SK-N-SH (cell line): Measurements from ENCODE around the gene OR2S2. TPM values are rescaled to one million over a fixed set of nuclear protein-coding genes. Genes with fewer than 3 reads are reported as not detected.

Source experiments
- CTCF ChIA-PET: fragments of 300-600, 350-600 bp; formaldehyde crosslinking; extraction: SDS; loops from one replicate; lab custom pipeline; 2021; lab: Yijun Ruan, JAX
- POLR2A ChIA-PET: fragments of 350-600 bp; sonication (Branson Sonifier 250); formaldehyde crosslinking; extraction: SDS; loops from one replicate; lab custom pipeline; 2020; ENCODE audit warnings: antibody characterized with exemption, inconsistent platforms; lab: Yijun Ruan, JAX
- DNase-seq: peaks from one replicate; pipeline ENCODE4 v3.0.0; 2012
- H2AFZ ChIP-seq: fragments of 200-600 bp; sonication (generic); 2 replicates; pipeline ENCODE4 v1.8.1; 2016; ENCODE audit warnings: antibody characterized with exemption, mild to moderate bottlenecking, low read depth
- H3F3A ChIP-seq: fragments of 200-600 bp; sonication (generic); replicated peaks from 2 replicates; pipeline ENCODE3; 2016; ENCODE audit warnings: antibody characterized with exemption, mild to moderate bottlenecking; ENCODE audit not compliant: insufficient read depth
- H3K27ac ChIP-seq, 2 experiments: fragments of 200-500 bp in 1 of 2; fragments of 200-600 bp in 1 of 2; sonication (Bioruptor generic) in 1 of 2; sonication (generic), shearing (Covaris generic) in 1 of 2; 2 replicates each; pipeline versions ENCODE4 v1.5.1 to v1.6.1; 2014 to 2016; ENCODE audit warnings: low read depth in 2 of 2, inconsistent platforms in 1 of 2, low read length in 1 of 2, mild to moderate bottlenecking in 1 of 2, mixed read lengths in 1 of 2
- H3K27me3 ChIP-seq: fragments of 200-600 bp; sonication (generic), shearing (Covaris generic); 2 replicates; pipeline ENCODE4 v1.6.1; 2016; ENCODE audit warnings: mixed run types; ENCODE audit not compliant: insufficient read depth
- H3K36me3 ChIP-seq, 2 experiments: fragments of 200-500 bp in 1 of 2; fragments of 200-600 bp in 1 of 2; sonication (Bioruptor generic) in 1 of 2; sonication (generic) in 1 of 2; replicated peaks in 1 of 2; 2 replicates each; pipeline versions ENCODE3 to v1.5.1; 2014 to 2016; ENCODE audit warnings: low read length in 1 of 2, mild to moderate bottlenecking in 1 of 2; ENCODE audit not compliant: insufficient read depth in 2 of 2, control insufficient read depth in 1 of 2
- H3K4me1 ChIP-seq, 2 experiments: fragments of 200-500 bp in 1 of 2; fragments of 200-600 bp in 1 of 2; sonication (Bioruptor generic) in 1 of 2; sonication (generic), shearing (Covaris generic) in 1 of 2; 2 replicates each; pipeline versions ENCODE4 v1.5.1 to v1.6.1; 2014 to 2016; ENCODE audit warnings: low read depth in 1 of 2, low read length in 1 of 2, mixed run types in 1 of 2; ENCODE audit not compliant: insufficient read depth in 2 of 2, control insufficient read depth in 1 of 2
- H3K4me2 ChIP-seq: fragments of 200-600 bp; sonication (generic), shearing (Covaris generic); 2 replicates; pipeline ENCODE4 v1.6.1; 2017; ENCODE audit warnings: mixed run types
- H3K4me3 ChIP-seq, 2 experiments: fragments of 200-500 bp in 1 of 2; fragments of 200-600 bp in 1 of 2; sonication (Bioruptor generic) in 1 of 2; sonication (generic), shearing (Covaris generic) in 1 of 2; 2 replicates each; pipeline versions ENCODE4 v1.5.1 to v1.8.1; 2014 to 2016; ENCODE audit warnings: low read depth in 2 of 2, inconsistent platforms in 1 of 2, low read length in 1 of 2, mild to moderate bottlenecking in 1 of 2, mixed read lengths in 1 of 2, moderate library complexity in 1 of 2
- H3K79me2 ChIP-seq: fragments of 200-600 bp; sonication (generic); 2 replicates; pipeline ENCODE4 v1.8.1; 2017; ENCODE audit warnings: mild to moderate bottlenecking; ENCODE audit not compliant: insufficient read depth
- H3K9ac ChIP-seq: fragments of 200-600 bp; sonication (generic); 2 replicates; pipeline ENCODE4 v1.6.1; 2017; ENCODE audit warnings: mixed run types
- H3K9me2 ChIP-seq: fragments of 200-600 bp; sonication (generic); 2 replicates; pipeline ENCODE4 v1.6.1; 2017; ENCODE audit warnings: mixed run types
- H3K9me3 ChIP-seq: fragments of 200-600 bp; sonication (generic); 2 replicates; pipeline ENCODE4 v1.6.1; 2017; ENCODE audit warnings: mixed run types, mild to moderate bottlenecking, moderate library complexity
- H4K20me1 ChIP-seq: fragments of 200-600 bp; sonication (generic); 2 replicates; pipeline ENCODE4 v1.6.1; 2017; ENCODE audit warnings: mild to moderate bottlenecking, mixed run types; ENCODE audit not compliant: insufficient read depth
- FOXM1 ChIP-seq: IDR thresholded peaks from 2 replicates; pipeline ENCODE4 v1.4.0; 2012; ENCODE audit warnings: low read depth, mild to moderate bottlenecking
- JUND ChIP-seq: IDR thresholded peaks from 2 replicates; pipeline ENCODE4 v1.4.0; 2012
- MXI1 ChIP-seq: IDR thresholded peaks from 2 replicates; pipeline ENCODE4 v1.6.1; 2012; ENCODE audit warnings: mild to moderate bottlenecking, low read depth, low read length, improper control_type of control experiment
- NFIC ChIP-seq: IDR thresholded peaks from 2 replicates; pipeline ENCODE4 v1.4.0; 2012; ENCODE audit warnings: borderline replicate concordance
- NRF1 ChIP-seq: IDR thresholded peaks from 2 replicates; pipeline ENCODE4 v1.6.1; 2012; ENCODE audit warnings: low read depth, mild to moderate bottlenecking, low read length
- RCOR1 ChIP-seq: fragments of 150-350 bp; IDR thresholded peaks from 2 replicates; pipeline ENCODE4 v1.6.1; 2017; ENCODE audit warnings: antibody characterized with exemption, low read length
- RFX5 ChIP-seq: IDR thresholded peaks from 2 replicates; pipeline ENCODE4 v1.6.1; 2012; ENCODE audit warnings: mild to moderate bottlenecking, improper control_type of control experiment, low read length
- SMC3 ChIP-seq: IDR thresholded peaks from 2 replicates; pipeline ENCODE4 v1.6.1; 2012; ENCODE audit warnings: low read depth, low read length, improper control_type of control experiment
- TCF12 ChIP-seq: IDR thresholded peaks from 2 replicates; pipeline ENCODE4 v1.4.0; 2012
- WGBS: methylation state at CpG from one replicate; pipeline ENCODE4 v1.1.6; 2017; ENCODE audit warnings: low lambda C conversion rate; 5-methylcytosine and 5-hydroxymethylcytosine counted together
- polyA plus RNA-seq, 3 experiments: library from polyadenylated mRNA; depleted of rRNA; stranded (reverse); fragments of >200 nt; gene quantifications; 2 replicates each; pipeline ENCODE4 v1.2.3, GENCODE V29; 2012
- TF ChIP-seq, protein P1 (sequence below): IDR thresholded peaks from 2 replicates; pipeline ENCODE4 v1.4.0; 2012; ENCODE audit warnings: low read depth, borderline replicate concordance
- TF ChIP-seq, protein P2 (sequence below): IDR thresholded peaks from 2 replicates; pipeline ENCODE4 v1.6.1; 2012; ENCODE audit warnings: mild to moderate bottlenecking, low read depth, low read length, moderate library complexity

The OR2S2 gene
- polyA plus RNA-seq, 1 of the 3 experiments (the other 2 are of a cell fraction): not detected

DNA sequence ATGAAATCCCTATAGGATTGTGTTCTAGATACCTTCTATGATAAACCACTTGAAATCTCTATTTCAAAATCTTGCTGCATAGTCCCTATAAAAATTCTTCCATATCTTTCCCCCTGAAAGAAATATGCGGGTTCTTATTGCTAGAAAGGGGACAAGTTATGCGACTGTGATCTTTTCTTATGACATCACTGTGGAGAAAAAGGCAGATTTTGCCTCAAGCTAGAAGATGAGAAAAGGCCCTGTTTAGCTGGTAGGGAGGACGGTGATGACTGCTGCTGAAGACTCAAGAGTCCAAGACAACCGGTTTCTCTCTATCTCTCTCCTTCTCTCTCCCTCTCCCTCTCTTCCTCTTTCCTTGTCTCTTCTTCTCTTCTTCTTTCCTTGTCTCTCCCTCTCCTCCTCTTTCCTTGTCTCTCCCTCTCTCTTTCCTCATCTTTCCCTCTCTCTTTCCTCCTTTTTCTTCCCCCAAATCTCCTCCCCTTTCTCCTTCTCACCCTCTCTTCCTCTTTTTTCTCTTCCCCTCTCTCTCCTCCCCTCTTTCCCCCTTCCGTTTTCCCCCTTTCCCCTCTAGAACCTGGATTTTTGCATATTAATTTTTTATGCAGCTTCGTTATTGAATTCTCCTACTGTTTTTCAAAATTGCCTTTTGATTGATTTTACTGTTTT is 5.3 kb downstream of the OR2S2 start (continued):
- TF ChIP-seq MXI1 (no peak), RFX5 (no peak), JUND (no peak), NRF1 (no peak)

DNA sequence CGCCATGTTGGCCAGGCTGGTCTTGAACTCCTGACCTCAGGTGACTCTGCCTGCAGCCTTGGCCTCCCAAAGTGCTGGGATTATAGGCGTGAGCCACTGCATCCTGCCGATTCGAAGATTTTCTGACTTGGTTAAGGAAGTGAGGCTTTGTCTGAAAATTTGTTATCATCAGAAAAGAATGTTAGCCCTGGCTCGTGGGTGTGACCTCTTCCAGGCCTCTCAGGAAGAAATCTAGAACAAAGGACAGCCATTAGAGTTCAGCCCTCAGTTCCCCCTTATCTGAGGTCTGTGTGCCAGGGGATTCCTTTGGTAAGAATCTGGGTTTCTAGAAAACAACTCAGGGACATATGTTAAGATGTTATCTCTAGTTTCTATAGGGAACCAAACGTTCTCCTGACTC is 6.2 kb downstream of the OR2S2 start:
- no peaks in the 10 kb centered on the region for H3K79me2 ChIP-seq
- no peaks in the 10 kb centered on the region for H4K20me1 ChIP-seq
- H3K9me3 ChIP-seq: no peaks in the 10 kb centered on the region
- peak overlapping the region; percentile 69; the same call in 1 of the 2 replicates for H2AFZ ChIP-seq
- no peaks in the 10 kb centered on the region for H3K9me2 ChIP-seq
- 42% methylated on average over 6 of the region's 6 CpGs for WGBS
- peaks cover 0 to 6% of the 10 kb centered on the region in 2 experiments; a peak in 1 of 4 replicates for H3K4me1 ChIP-seq
- CTCF ChIA-PET: interaction anchor here (1.1 to 1.6 kb wide), 2 partner anchors 32 to 72 kb away, joined by 3 read pairs; no protein-coding TSS in a partner anchor
- H3K4me3 ChIP-seq: no peak overlapping the region
- H3K27me3 ChIP-seq: no peaks in the 10 kb centered on the region
- no peak for DNase-seq
- peak overlapping the region in 1 of 2 experiments; percentile 26; a peak in 2 of 4 replicates for H3K27ac ChIP-seq
- no peaks in the 10 kb centered on the region for H3K36me3 ChIP-seq
- H3F3A ChIP-seq: peaks cover 19% of the 10 kb centered on the region
- H3K4me2 ChIP-seq: no peak overlapping the region; the same call in 1 of the 2 replicates
- 0 out of 2 replicates have a peak overlapping the region, but pooled peaks have one; percentile 10 for H3K9ac ChIP-seq
- TF ChIP-seq SMC3 (no peak), TCF12 (no peak)
- TF ChIP-seq, all 33 proteins: peak for 0
- POLR2A ChIA-PET: no interaction called here

DNA sequence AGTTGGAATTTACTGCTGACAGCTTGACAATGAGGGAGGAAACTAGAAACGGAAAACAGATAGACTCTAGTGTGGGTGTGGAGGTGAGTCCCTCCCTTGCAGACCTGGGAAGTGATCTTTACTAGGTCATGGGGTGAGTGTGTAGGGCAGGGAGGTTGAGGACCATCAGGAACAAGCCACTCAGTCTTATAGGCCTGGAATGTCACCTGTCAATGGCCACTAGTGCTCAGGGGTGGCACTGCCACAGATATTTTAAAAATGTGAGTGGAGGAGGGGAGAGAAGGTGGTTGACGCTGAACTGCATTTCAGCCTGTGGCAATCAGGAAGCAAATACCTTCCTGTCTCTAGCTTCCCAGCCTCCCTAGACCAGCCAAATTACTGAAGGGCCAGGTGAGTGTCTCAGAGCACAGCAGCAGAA is 9.0 kb downstream of the OR2S2 start:
- no peaks in the 10 kb centered on the region for H3K9me3 ChIP-seq
- POLR2A ChIA-PET: no interaction called here
- H4K20me1 ChIP-seq: no peaks in the 10 kb centered on the region
- WGBS: 42% methylated on average over 2 of the region's 2 CpGs
- H3K9ac ChIP-seq: no peak overlapping the region
- no peaks in the 10 kb centered on the region for H3K79me2 ChIP-seq
- peaks cover 2 to 6% of the 10 kb centered on the region in 2 experiments; a peak in 1 of 4 replicates for H3K4me1 ChIP-seq
- H3K27me3 ChIP-seq: no peaks in the 10 kb centered on the region
- DNase-seq: no peak
- peak overlapping the region; percentile 48; the same call in 1 of the 2 replicates for H2AFZ ChIP-seq
- TF ChIP-seq FOXM1 (no peak), NFIC (no peak), RCOR1 (no peak), JUND (no peak), NRF1 (no peak)
- TF ChIP-seq, protein P1, sequence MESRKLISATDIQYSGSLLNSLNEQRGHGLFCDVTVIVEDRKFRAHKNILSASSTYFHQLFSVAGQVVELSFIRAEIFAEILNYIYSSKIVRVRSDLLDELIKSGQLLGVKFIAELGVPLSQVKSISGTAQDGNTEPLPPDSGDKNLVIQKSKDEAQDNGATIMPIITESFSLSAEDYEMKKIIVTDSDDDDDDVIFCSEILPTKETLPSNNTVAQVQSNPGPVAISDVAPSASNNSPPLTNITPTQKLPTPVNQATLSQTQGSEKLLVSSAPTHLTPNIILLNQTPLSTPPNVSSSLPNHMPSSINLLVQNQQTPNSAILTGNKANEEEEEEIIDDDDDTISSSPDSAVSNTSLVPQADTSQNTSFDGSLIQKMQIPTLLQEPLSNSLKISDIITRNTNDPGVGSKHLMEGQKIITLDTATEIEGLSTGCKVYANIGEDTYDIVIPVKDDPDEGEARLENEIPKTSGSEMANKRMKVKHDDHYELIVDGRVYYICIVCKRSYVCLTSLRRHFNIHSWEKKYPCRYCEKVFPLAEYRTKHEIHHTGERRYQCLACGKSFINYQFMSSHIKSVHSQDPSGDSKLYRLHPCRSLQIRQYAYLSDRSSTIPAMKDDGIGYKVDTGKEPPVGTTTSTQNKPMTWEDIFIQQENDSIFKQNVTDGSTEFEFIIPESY: no peak
- TF ChIP-seq, protein P2, sequence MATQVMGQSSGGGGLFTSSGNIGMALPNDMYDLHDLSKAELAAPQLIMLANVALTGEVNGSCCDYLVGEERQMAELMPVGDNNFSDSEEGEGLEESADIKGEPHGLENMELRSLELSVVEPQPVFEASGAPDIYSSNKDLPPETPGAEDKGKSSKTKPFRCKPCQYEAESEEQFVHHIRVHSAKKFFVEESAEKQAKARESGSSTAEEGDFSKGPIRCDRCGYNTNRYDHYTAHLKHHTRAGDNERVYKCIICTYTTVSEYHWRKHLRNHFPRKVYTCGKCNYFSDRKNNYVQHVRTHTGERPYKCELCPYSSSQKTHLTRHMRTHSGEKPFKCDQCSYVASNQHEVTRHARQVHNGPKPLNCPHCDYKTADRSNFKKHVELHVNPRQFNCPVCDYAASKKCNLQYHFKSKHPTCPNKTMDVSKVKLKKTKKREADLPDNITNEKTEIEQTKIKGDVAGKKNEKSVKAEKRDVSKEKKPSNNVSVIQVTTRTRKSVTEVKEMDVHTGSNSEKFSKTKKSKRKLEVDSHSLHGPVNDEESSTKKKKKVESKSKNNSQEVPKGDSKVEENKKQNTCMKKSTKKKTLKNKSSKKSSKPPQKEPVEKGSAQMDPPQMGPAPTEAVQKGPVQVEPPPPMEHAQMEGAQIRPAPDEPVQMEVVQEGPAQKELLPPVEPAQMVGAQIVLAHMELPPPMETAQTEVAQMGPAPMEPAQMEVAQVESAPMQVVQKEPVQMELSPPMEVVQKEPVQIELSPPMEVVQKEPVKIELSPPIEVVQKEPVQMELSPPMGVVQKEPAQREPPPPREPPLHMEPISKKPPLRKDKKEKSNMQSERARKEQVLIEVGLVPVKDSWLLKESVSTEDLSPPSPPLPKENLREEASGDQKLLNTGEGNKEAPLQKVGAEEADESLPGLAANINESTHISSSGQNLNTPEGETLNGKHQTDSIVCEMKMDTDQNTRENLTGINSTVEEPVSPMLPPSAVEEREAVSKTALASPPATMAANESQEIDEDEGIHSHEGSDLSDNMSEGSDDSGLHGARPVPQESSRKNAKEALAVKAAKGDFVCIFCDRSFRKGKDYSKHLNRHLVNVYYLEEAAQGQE: no peak
- H3F3A ChIP-seq: peaks cover 19% of the 10 kb centered on the region
- no peaks in the 10 kb centered on the region for H3K36me3 ChIP-seq
- CTCF ChIA-PET: interaction anchor here (1.5 to 1.6 kb wide), 2 partner anchors 46 to 75 kb away, joined by 5 to 6 read pairs; no protein-coding TSS in a partner anchor
- no peaks in the 10 kb centered on the region for H3K9me2 ChIP-seq
- no peak overlapping the region for H3K4me3 ChIP-seq
- H3K27ac ChIP-seq: no peak overlapping the region
- no peak overlapping the region for H3K4me2 ChIP-seq
